Activated CD4-positive, alpha-beta T cell treated with anti-CD3 and anti-CD28 coated beads for 4 hours (primary cell): ENCODE measurements around the gene CLRN3.
A peak's percentile ranks its signal among the peaks of the same experiment; 100 is the strongest.

Experiments
- DNase-seq, 2 donors: peaks; one replicate each; pipeline ENCODE4 v3.0.0-alpha.2; 2020

The CLRN3 gene

DNA sequence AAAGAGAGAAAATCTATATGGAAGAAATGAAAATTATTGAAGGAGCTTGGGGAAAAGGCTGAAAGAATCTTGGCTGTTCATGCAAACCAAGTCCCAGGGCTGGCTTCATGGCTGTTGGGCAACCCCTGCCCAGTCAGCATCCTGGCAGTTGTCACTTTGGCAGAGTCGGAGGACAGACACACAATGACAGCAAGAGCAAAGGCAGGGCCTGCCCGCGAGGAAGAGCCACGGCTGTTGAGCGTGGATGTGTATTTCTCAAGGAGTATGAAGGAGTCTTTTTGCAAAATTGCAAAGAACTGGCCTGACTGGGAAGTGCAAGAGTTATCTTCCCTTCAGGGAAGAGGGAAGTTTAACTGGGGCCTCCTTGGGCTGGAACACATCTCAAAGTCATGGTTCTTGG, 25.8 kb upstream of the CLRN3 start:
- no peak for DNase-seq

DNA sequence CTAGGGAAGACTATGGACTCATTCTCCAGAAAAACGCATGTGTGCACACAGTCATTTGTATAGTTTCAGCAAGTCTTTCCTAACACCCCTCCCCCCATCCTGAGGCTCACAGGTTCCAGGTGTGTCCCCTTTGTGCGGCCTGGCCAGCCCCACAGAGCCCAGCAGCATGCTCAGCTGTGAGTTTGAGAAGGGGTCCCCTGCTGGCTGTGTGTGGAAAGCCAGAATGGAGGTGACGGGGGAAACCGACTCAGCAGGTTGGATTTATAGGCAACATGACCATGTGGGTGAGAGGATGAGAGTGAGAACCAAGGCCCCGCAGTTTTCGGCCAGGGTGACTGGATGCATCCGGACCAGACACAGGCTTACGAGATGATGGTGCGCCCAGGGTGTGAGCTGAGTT, 24.1 kb upstream of the CLRN3 start:
- DNase-seq: no peak

DNA sequence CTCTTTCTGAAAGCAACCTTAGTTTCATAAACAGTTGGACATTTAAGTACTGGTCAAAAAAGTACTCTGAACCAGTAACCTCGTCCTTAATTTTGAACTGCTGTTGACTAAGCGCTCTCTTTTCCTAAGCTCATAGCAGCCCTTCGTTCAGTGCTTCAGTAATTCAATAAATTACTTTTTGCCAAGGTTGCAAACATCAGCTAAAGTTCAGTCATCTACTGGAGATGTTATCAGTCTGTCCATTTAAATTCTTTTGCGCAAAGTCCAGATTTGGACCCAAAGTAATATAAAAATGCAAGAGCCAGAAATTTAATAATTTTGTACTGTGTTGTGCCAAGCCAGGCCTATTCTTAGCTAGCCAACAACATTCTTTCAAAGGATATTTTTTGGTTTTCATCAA, 22.6 kb upstream of the CLRN3 start:
- no peak for DNase-seq

DNA sequence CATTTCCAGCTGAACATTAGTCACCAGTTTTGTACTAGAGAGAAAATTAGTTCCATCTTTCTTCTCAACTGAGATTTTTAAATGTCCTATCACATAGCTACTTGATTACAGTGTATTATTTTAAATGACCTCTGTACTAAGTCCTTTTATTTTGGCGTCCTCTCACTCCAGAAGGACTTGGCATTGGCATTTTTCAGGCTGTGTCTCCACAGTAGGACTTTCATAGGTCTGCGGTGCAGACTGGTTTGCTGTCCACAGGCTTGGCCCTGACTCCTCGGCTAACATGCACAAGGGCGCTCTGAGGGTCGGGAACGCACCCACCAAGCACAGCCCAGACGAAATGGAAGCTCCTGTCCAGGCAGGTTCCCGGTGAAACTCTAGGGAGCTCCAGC, 20.6 kb upstream of the CLRN3 start:
- DNase-seq: no peak

DNA sequence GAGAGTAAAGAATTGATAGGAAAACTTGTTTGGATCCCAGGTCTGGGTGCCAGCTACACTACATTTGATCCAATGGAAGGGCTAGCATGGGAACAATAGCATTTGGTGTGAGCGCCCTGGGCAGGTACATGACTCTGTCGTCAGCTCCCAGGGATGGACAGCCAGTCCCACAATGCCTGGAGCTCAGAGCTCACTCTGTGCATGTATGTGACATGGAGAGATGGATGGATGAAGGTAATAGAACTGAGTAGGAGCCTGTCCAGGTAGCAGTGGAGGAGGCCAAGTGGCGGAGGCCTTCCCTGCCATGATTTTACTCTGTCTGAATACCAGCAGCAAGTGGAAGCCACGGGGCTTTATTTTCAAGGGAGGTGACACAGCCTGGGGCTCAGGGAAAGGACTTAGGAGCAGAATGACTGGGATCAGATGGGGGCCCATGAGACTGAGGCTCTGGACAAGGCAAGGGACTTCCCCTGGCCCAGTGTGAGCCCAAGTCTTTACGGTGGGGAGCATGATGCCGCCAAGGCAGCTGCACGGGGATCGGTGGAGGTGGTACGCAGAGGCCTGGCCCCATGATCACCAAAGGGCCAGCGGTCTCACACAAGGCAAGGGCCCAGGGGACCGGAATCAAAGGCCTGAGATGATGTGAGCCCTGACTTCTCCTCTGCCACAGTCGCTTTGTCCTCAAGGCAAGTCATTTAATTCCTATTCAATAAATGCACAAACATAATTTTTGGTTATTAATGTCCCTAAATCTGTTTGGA, 20.0 kb upstream of the CLRN3 start:
- DNase-seq: no peak

DNA sequence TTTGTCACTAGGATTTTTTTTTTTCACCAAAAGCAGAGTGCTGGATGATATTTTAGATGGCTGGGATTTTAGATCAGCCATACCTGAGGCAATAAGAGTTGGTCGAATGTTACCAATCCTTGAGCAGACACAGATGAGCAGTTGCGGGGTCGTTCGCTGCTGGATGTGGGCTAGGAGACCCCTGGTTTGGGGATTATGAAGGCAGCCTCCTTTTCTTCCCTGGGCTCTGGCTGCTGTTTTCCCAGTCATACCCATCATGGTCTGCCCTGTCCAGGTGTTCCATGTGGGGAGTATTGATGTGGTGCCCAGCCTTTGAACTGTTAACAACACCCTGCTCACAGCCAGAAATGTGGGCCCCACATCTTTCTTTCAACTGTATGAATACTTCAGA, 19.1 kb upstream of the CLRN3 start:
- DNase-seq: no peak

DNA sequence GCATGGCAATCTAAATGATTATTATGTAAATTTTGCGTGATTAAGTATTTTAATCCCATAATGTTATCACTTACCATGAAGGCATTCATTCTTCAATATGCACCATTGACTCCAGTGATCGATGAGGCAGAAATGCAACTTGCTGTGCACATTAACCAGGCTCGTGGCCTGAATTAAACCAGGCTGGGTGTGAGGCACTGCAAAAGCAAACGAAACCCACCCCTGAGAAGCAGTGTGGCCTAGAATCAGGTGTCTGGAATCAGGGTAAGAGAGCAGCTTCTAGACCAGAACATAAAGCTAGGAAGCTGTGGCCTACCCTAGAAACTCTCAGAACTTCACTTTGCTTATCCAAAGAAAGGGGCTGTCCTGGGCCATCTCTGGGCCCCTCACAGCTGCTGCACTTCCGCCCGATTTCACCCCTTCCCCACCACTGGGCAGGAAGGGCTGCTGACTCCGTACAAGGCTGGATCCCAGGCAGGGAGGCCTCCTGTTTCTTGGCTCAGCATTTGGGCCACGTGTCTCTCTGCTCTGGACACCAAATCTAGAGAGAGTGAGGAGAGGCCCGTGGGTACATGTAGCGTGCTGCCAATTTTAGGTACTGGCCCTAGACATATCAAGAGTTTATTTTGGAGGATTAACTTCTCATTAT, 18.6 kb upstream of the CLRN3 start:
- DNase-seq: no peak

DNA sequence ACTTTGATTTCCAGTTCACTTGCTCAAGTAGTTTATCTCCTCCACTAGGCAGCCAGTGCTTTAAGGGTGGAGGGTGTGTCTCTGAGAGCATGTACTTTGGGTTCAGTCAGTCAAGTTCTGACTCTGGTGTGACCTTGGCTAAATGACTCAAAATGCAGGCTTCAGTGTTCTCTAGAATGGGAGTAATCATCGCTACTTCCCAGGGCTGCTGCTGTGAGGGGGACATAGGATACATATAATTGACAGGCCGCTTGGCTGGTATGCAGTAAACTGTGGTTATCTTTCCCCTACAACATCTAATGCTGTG, 17.7 kb upstream of the CLRN3 start:
- no peak for DNase-seq

DNA sequence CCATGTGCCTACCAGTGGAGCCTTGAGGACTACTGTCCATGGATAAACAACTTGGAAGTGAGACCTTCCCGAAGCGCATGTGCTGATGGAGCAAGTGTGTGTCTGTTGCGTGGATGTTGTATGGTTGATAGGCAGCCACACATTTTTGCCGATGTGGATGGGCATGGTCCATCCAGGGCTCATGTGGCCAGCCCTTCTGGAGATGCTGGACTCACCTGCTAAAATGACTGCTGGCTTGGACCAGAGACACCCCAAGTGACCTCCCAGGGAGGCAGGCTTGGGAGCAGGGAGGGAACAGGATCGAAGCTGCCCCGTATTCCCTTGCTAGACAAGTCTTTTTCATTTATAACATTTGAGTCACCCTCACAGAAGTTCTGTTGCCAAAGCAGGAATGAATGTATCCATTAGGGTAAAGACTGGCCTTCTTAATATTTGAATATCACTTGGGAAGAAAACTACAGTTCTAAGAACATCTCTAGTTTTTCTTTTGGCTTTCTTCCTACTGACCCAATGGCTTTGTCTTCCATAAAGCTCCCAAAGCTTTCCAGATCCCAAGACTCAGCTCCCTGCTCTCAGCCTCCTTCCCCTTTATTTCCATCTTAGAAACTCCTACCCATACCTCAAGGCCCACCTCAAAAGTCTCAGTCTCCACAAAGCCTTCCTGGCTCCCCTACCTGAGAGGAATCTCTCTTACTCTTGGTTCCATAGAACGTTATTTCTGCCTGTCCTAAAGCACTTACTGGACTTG, 17.1 kb upstream of the CLRN3 start:
- DNase-seq: no peak

DNA sequence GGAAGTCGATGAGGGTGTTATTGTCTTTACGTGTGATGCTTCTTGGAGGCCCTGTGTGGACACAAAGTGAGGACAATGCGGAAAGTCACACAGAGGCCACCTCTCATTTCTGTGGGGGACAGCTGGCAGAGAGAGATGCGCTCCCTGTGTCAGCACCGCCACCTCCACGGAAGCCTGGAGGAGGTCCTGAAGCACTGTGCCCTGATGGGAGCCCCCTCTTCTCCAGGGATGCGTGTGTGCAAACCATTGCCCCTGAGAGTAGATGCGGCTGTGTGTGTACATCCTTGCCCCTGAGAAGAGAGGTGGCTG, 16.2 kb upstream of the CLRN3 start:
- no peak for DNase-seq

DNA sequence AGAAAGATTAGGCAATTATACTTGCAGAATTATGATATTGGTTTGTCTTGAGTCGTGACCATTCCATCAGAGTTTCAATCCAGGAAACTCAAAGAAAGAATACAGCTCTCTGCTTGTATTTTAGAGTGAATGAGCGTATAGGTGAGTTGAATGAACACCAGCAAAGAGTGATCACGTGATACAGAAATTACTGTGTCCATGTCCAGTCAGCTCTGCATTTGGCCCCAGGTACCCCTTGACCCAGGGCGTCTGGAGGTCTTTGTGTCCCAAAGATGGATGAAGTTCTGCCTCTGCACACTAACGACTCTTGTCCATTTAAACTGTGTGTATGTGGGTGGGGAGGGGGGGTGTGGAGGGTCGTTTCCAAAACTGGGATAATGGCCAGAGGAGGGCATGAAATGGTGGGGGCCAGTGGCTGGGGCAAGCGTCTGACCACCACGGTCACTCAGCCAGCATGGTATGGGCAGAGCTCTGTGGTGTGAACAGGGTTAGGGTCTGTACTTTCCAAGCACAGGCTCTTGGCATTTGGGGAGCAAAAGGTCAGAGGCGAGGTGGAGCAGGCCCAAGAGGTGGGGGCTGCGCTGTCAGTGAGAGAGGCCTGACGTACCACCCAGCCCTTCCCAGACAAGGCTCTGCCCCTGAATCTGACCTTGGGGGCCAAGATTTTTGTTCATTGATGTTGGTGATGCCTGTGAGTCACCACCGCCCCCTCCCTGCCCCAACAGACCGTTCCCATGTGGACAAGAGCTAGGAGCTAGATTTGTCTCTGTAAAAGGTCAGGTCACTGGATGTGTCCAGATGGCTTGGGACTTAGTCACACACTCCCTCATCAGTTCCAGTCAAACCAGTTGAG, 15.6 kb upstream of the CLRN3 start:
- no peak for DNase-seq

DNA sequence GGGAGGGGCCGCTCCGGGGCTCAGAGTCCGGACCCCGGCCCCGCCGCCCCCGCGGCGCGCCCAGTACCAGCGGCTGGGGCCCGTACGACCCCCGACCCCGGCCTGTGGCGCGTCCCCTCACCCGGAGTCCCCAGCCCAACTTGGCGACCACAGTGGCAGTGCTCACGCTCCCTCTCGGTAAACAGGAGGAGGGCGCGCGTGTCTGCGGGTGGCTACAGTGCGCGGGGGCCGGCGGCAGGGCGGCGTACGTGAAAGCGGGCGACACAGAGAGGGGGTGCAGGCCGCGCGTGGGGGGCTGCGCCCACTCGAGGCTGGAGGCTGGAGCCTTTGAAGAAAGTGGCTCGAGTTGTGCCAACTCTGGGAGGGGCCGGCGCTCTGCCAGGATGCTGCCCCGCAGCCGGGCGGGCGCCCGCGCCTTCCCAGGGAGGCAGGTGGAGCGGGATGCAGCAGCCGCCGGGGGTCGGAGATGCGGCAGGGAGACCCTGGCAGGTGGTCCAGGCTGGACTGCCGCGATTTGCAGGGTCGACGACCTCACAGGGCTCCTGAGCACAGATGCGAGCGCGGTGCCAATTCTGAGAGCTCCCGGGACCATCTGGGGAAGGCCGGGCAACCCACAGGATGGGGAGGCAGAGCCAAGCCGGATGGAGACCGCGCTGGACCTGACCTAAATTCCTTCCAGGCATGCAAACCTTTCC, 14.8 kb upstream of the CLRN3 start:
- peak; percentile 18 to 26 for DNase-seq

DNA sequence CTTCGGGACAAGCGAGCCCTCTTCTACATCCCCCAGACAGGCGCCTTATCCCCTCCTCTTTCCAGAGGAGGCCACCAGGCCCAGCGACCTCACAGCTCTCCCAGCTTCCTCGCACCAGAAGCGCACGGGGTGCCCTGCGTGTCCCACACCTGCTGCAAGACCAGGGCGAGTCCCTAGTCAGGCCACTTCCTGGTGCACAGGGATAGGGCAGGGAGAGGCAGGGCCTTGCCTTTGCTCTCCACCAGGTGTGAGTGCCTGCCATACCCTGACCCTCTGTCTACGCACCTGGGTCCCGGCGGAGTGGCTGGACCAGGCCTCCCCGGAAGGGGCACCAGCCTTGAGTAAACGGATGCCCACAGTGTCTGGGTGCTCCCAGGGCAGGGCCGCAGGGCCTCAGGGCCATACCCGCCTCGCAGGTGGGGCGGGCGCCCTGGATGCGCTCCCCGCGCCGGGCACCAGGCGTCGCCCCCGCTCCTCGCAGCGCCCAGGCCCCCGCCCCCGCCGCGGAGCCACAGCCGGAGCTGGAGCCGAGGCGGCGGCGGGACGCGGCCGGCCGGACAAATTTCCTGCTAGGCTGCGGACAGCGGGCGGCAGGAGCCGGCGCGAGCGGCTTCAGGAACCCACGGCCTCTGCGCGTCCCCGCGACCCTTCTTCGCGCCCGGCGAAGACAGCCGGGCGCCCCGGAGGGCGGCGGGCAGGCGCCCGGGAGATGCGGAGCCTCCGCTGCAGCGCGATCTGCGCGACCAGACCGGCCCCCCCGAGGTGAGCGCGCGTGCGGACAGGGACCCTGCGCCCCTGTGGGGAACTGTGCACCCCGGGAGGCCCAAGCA, 14.0 kb upstream of the CLRN3 start, which contains the start of gene PTPRE:
PTPRE (plus strand) TSS at position 556 of the 830 bp plus-strand sequence. CDS start 133,779 bp downstream, outside the sequence.
- DNase-seq: peak; percentile 66 to 72

DNA sequence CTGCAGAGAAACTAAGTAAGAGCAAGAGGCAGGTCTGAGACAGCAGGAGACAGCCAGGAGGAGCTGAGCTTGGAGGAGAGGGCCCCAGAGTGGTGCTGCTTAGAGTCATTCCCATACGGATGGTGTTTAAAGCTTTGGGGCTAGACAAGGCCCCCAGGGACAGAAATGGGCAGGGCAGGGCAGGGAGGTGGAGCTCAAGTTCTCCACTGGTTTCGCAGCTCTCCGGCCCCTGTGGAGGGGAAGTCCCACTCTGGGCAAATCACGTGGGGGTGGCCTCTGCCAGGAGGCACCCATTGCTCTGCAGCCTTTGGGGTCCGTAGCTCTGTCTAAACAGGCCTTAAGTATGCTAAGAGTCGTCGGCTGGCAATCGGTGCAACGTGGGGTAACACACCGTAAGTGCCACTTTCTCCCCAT, 13.1 kb upstream of the CLRN3 start:
- no peak for DNase-seq

DNA sequence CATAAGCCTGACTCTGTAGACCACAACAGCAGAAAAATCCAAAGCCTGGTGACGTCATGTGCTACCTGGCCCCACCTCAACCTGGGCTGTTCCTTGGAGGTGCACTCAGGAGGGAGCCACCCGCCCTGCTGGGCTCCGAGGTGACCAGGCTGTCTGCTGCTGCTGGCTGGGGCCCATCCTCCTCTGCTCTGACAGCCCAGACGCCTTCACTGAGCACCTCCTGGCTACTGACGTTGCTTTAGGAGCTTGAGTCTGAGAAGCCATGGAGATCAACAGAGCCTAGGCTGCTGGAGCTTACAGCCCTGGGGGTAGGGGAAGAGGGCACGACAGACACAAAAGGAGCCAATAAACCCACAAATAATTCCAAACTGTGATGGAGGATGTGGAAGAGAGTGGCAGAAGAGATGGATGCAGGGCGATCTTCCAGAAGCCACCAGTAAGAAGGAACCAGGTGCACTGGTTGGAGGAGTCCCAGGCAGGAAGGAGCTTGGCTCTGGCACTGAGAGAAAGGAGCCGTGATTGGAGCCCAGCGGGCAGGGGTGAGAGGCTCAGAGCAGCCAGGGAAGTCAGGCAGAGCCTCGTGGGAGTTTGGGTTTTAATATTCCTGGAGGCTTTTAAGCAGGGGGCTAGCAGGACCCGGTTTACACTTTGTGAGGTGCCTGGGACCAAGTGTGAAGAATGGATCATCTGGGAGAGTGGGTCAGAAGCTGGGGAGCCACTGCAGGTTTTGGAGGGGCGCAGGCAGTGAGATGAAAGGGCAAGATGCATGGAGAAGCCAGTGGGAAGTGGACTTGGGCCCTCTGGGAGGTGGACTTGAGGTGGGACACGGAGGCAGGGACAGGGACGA, 12.5 kb upstream of the CLRN3 start:
- DNase-seq: no peak

DNA sequence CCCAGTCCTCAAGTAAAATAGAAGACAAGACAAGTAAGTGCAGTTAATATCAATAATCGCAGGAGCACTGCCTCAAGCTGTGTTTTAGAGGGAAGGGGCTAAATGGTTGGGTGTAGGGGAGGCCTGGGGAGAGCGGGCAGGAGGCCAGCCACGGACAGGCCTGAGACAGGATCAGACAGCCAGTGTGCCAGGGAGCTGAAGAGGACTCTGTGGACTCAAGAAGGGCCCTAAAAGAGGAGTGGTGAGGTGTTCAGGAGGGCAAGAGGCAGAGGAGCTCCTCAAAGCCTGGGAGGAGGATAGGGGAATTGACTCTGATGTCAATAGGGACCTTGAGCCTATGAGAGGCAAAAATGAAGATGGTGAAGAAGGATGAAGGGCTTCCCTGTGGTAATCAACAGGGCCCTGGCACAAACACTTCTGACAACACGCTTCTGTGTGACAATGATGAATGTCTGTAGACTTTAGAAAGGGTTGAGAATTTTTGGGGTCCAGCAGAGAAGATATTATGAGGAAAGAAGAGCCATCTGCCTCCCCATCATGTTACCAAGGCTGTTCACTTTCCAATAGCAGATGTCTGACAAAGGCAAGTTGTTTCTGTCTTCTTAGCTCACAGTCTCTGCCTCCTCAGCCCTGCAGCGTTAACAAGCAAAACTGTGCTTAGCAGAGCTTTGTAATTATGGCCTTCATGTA, 11.7 kb upstream of the CLRN3 start:
- no peak for DNase-seq

DNA sequence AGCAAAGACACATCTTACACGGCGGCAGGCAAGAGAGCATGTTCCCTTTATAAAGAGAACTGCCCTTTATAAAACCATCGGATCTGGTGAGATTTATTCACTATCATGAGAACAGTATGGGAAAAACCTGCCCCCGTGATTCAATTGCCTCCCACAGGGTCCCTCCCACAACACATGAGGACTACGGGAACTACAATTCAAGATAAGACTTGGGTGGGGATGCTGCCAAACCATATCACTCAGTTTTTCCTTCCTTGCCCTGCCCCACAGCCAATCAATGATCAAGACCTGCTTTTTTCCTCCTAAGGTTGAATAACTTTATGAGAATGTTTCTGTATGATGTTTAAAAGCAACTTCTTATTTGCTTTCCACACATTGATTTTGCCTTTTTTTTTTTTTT, 11.0 kb upstream of the CLRN3 start:
- no peak for DNase-seq

DNA sequence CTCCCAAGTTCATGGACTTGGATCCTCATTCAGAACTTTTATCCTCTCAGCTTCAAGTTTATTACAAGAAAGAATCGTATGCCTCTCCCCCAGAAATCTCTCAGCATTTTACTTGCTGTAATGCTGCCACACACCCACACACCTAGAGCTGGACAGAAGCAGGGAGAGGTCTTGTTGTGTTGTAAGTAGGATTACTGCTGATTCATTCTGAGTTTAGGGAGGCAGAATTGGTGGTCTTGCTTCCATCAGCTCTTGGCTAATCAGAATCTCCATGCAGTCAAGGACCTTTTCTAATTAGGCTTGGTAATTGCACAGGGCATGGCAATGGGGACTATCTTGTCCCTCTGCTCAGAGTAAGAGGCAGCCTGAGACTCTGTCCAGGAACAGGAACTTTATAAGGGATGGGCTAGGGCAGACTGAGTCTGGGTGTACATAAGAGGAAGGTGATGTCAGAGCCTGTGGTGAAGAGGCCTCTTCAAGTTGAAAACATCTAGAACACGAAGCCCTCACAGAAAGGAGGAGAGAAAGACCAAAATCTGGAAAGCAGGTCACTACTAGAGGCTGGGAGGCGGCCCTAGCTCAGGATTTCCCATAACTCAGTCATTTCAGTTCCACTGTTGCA, 7.1 kb upstream of the CLRN3 start:
- DNase-seq: no peak

DNA sequence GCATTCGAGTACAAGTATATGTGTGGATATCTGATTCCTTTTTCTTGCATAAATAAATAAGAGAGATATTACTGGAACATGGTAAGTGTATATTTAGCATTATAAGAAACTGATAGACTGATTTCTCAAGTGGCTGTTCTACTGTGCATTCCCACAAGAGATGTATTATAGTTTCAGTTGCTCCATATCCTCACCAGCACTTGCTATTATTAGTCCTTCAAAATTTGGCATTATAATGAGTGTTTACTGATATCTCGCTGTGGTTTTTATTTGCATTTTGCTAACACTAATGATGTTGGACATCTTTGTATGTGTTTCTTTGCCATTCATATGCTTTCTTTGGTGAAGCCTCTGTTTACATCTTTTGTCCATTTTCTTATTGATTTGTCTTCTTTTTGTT, 4.4 kb upstream of the CLRN3 start:
- DNase-seq: no peak

DNA sequence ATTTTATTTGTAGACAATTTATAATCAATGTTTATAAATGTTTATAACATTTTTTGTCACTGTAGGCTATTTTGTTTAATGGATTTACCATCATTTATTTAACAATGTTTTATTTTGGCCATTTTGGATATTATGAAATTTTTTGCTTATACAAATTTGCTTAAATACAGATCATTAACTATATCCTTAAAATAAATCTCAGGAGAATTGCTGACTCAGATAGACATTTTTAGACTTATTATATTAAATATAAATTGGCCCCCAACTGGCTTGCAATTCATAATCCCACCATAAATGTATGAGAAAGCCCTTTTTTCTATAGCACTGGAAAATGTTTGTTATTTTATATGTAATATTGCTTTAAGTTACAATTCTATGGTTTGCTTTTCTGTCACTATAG, 3.8 kb upstream of the CLRN3 start:
- DNase-seq: no peak
